ENCODE measurements around the gene DSTN.

The DSTN gene

DNA sequence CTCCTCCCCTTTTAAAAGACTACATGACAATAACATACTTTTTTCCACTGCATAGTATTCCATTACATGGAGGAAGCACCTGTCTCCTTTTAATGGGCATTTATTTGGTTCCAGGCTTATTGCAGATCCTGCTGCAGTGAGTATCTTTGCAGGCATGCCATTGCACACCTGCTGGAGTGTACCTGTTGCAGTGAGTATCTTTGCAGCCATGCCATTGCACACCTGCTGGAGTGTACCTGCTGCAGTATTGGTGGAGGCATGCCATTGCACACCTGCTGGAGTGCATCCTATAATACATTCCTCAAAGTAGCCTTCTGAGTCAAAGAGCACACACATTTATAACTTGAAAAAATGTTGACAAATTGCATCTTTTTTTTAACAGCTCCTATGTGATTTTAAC, 40.3 kb upstream of the DSTN start:
- no peak overlapping the region for H3K4me3 ChIP-seq (replicated peaks; ENCODE audit: low read depth, low read length)
- no peak for DNase-seq (ENCODE audit: low read depth)
- TF ChIP-seq, protein P1, sequence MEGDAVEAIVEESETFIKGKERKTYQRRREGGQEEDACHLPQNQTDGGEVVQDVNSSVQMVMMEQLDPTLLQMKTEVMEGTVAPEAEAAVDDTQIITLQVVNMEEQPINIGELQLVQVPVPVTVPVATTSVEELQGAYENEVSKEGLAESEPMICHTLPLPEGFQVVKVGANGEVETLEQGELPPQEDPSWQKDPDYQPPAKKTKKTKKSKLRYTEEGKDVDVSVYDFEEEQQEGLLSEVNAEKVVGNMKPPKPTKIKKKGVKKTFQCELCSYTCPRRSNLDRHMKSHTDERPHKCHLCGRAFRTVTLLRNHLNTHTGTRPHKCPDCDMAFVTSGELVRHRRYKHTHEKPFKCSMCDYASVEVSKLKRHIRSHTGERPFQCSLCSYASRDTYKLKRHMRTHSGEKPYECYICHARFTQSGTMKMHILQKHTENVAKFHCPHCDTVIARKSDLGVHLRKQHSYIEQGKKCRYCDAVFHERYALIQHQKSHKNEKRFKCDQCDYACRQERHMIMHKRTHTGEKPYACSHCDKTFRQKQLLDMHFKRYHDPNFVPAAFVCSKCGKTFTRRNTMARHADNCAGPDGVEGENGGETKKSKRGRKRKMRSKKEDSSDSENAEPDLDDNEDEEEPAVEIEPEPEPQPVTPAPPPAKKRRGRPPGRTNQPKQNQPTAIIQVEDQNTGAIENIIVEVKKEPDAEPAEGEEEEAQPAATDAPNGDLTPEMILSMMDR (IDR thresholded peaks at IDR 0.05; ENCODE audit: low read length, missing control alignments), result no peak

DNA sequence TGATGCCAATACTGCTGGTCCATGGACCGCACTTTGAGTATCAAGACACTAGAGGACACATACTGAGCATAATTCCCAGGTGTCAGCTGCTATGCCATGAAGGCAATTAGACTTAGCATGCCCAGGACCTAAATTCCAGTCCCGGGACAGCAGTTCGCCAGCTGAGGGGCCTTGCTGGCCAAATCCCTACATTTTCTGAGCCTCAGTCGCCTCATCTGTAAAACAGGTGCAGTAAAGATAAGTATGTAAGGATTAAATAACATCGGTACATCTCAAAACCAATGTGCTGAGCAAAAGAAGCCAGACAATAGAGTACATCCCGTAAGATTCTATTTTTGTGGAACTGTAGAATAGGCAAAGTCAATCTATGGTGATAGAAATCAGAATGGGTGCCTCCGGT, 39.7 kb upstream of the DSTN start:
- H3K4me3 ChIP-seq (replicated peaks; ENCODE audit: low read depth, low read length), result no peak overlapping the region
- TF ChIP-seq, protein P1 (IDR thresholded peaks at IDR 0.05; ENCODE audit: low read length, missing control alignments), result no peak
- DNase-seq (ENCODE audit: low read depth), result no peak

DNA sequence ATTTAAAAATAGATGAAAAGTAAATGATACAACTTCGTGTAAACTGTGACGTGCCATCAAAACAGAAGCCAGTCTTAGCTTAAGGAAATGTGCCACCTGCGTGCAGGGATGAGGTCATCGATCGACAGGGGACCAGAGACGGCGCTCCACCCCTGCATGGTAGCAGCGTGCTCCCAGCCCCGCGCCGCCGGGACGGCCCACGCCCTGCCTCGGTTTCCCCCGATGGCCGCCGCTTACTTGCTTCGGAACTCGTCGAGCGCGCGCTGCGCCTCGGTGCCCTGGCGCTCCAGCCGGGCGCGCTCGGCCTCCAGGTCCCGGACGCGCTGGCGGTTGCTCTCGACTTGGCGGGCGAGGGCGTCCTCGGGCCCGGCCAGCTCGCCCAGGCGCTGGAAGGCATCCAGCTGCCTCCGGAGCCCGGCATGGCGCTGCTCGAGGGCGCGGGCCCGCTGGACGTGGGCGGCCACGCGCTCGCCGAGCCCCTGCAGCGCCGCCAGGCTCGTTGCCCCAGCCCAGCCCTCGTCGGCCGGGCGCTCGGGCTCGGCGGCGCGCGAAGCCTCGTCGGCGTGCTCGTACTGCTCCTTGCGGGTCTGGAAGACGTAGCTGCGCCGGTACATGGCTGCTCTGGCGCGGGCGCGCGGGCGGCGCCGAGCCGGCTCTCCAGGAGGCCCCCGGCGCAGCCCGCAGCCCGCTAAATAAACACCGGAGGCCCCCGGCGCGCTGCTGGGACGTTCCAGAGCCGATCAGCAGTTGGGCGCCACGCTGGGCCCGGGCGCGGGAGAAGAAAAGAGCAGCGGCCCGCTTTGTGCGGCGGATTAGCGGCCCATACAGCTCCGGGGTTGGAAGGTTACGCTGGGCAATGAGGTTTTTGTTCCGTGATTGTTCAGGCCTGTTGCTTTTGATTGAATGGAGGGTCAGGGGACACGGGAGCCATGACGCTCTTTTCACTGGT, 38.9 kb upstream of the DSTN start, which contains the start of gene BFSP1:
Gene BFSP1, minus strand, starts transcription at position 664 of the 949 bp plus-strand sequence. Its CDS starts 50 bp downstream, at position 614.
- peak; percentile 61 for DNase-seq (ENCODE audit: low read depth)
- TF ChIP-seq, protein P1 (IDR thresholded peaks at IDR 0.05; ENCODE audit: low read length, missing control alignments), result no peak
- H3K4me3 ChIP-seq (replicated peaks; ENCODE audit: low read depth, low read length), result peak within 1 kb of the TSS; percentile 45

DNA sequence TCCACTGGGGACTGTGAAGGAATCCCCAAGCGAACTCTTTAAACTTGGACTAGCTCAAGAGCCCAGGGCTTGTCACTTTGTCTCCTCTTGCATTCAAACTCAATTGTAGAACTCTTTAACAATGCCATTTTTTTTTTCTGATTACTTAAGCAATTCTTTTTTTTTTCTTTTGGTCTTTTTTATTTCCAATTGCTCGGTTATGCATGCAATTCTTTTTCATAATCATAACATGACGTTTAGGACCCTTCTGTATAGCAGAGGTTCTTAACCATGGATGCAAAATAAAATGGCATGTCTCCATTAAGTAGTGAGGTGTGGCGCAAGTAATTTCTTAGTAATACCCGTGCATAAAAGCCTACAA, 38.2 kb upstream of the DSTN start:
- DNase-seq (ENCODE audit: low read depth), result no peak
- TF ChIP-seq, protein P1 (IDR thresholded peaks at IDR 0.05; ENCODE audit: low read length, missing control alignments), result no peak
- peak overlapping the region; percentile 45 for H3K4me3 ChIP-seq (replicated peaks; ENCODE audit: low read depth, low read length)

DNA sequence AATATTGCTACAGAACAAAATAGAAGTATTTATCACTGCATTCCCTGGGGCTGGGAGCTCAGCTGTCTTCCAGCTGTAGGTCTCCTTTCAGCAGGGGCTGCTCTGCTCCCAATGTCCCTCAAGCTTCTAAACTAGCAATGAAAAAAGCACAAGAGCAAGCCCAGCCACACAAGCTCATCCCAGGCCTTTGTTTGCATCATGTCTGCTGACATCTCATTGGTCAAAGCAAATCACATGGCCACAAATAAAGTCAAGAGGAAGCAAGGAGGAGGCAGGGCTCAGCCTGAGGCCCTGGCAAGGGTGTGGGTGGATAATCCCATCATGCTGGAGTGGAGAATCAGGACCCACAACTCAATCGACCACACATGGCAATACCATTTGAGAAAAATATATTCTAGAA, 36.5 kb upstream of the DSTN start:
- TF ChIP-seq, protein P1 (IDR thresholded peaks at IDR 0.05; ENCODE audit: low read length, missing control alignments), result no peak
- no peak overlapping the region for H3K4me3 ChIP-seq (replicated peaks; ENCODE audit: low read depth, low read length)
- DNase-seq (ENCODE audit: low read depth), result peak; percentile 69

DNA sequence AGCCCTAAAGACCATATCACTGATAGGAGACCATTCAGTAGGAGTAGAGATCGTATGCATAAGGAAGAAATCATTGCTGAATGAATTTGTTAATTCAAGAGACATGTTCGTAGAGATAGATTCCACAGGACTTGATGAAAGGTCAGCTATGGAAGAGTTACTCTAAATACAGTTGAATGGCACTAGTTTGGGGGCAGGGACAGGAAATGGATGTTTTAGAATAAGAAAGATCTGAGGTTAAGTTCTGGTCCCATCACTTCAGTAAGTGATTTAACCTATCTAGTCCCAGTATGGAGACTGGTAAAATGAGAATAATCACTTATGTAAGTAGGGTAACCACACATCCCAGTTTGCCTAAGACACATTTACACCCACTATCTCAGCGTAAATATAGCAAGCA, 35.8 kb upstream of the DSTN start:
- TF ChIP-seq, protein P1 (IDR thresholded peaks at IDR 0.05; ENCODE audit: low read length, missing control alignments), result no peak
- no peak overlapping the region for H3K4me3 ChIP-seq (replicated peaks; ENCODE audit: low read depth, low read length)
- DNase-seq (ENCODE audit: low read depth), result no peak
